ENCODE measurements around the gene IGF1R.

The IGF1R gene

DNA sequence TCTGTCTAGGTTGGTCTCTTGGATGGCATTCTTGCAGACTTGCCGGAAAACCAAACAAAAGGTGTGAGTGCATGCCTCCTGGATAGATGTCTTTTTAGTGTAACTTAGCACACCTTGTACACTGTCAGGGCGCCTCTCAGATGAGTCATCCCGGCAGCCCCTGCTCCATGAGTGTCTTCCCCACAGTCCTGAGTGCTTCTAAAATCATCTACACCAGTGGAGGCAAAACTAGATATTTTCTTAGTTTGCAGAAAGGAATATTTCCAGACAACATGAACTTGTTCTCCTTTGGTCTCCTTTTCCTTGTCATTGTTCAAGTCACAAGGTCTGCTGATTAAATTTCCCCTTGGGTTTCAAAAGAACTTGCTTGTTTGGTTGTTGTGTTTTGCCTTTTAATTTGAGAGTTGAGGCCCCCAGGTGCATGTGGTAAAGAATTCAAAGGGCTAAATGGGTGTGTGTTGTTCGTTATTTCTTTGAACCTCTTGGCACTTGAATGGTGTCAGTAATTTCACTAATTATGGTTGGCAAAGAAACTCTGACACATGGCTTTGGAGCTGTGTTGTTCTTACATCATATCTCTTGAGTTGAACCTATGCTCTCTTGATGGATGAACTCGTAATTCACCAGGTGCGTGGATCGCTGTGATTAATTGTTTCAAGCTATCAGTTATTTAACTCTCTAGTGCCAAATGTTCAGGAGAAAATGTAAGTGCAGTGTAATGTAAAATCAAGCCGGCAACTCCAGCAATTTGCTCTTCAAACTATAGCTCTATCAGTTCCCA is 98.2 kb downstream of the IGF1R start:
- DNase-seq = no peak

DNA sequence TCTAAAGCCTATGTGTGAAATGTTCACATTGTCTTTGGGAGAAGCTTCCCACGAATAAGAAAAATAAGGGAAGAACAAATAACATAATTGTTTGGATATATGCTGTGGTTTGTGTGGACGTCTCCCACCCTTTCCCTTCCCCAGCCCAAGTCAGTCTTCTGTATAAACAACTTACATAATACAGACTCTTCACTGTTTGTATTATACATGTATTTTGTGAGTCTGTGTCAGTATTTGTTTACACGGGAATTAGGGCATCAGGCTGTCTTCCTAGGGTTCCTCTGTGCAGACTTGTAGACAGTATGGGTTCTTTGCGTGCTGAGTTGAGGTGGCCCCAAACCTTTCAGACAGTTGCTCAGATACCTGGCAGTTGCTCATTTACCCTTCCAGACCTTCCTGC is 103.4 kb downstream of the IGF1R start:
- DNase-seq = no peak

DNA sequence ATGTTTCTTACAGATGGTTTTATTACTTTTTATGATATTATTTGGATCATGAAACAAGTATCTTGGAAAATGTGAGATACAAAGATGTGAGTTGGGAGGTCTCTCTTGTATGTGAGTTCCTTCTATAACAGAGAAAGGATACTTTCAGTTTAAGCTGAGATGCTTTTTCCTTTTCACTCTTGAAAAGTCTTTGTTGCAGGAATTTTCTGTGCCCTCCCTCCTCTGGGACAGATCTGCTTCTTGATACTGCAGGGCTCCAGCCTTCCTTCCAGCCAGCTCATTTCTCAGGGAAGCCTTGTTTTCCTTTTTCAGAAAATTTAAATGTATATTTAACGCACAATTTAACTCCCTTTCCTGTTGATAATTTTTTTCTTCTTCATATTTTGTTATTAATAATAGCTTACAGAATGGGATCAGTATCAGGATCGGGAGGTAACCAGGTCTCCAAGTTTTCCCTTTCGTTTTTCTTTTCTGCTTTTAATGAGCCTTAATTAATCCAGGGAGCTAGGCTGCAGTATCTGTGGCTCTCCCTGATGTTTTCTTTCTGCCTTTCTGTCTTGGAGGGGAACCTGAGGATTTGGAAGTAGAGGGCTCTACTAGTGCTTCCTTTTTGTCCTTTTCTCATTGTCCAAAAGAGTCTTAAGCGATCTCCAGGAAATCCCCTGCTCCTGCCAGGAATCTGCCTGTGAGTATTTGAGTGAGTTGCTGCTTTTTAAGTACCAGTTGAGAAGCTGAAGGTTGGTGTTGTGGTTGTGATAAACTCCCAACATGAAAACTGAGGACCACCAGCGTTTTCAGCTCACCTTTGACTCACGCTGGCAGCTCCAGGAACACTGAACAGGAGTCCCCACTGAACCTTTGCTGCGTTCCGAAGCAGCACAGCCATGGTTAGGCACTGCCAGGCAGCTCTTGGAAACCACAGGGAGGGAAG is 105.7 kb downstream of the IGF1R start:
- DNase-seq = no peak

DNA sequence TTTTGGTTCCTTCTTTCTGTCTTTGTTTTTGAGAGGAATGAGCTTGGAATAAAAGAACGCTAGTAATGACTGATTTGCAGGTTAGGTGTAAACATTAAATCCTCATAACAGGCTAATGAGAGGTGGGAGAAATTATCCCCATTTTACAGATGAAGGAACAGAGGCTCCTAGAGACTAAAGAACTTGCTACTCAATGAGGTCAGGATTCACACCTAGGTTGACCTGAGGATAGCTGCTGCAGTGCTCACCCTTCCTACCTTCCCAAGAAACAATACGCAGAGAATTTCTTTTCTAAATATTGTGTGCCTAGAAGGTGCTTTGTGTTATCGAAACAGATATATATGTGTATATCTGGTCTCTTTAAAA is 106.3 kb downstream of the IGF1R start:
- DNase-seq = no peak

DNA sequence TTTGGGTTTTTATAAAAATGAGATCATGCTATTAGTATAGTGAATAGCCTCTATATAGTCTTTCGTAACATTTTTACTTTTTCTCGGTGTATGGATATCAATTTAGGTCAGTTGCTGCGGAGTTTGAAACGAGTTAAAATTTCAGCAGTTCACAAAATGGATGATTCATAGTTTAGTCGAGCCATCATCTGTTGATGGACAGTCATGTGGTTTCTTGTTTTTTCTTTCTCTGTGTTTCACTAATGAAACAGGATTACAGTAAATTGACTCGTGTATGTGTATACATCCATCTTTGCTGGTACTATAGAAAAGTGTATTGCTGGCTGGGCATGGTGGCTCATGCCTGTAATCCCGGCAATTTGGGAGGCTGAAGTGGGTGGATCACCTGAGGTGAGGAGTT is 106.8 kb downstream of the IGF1R start:
- DNase-seq = no peak

DNA sequence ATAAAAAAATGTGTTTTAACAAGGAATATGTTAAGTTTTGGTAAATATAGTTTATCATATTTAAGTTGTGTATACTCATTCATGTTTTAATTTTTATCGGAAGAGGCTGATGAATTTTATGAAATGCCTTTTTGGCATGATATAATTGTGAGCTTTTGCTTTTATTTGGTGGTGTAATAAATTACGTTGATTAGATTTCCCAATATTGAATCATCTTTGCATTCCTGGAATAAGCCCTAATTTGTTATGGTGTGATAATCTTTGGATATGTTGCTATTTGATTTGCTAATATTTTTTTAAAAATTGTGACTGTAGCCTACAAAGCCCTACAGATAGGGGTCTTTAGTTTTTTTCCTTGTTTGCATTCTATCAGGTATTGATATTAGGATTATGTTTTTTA is 107.4 kb downstream of the IGF1R start:
- no peak for DNase-seq

DNA sequence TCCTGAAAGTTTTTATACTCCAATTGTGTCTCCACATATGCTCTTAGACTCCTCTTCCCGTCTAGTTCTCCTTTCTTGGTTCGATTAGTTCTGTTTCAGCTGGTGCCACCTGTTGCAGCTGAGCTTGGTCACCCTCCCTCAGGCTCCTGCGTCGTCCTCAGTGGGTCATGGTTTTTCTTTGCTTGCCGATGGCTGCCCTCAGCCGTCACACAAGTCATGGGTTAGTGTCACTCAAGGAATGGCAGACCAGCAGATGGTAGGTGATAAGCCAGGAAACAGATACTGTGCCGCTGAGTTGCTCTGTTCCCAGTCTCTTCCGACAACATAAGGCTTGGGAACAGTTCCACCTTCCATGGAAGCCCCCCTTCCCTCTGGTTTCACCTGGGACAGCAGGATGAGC is 109.9 kb downstream of the IGF1R start:
- DNase-seq = no peak

DNA sequence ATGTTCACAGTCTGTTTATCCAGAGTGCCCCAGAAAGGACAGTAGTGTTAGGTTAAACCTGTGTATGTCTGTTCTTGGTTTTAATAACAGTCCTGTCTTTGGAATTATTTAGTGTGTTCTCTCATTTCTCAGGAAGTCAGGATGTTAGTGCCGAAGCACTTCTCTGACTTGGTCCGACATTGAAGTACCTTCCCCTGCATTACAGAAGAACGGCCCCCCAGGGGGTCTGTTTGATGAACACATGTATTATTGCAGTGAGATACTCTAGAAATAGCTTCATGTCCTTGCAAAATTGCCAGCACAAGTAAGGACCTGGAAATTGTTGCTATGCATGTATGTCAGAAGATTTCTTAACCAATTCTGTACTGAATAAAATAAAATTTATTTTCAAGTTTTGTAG is 110.9 kb downstream of the IGF1R start:
- DNase-seq = no peak

DNA sequence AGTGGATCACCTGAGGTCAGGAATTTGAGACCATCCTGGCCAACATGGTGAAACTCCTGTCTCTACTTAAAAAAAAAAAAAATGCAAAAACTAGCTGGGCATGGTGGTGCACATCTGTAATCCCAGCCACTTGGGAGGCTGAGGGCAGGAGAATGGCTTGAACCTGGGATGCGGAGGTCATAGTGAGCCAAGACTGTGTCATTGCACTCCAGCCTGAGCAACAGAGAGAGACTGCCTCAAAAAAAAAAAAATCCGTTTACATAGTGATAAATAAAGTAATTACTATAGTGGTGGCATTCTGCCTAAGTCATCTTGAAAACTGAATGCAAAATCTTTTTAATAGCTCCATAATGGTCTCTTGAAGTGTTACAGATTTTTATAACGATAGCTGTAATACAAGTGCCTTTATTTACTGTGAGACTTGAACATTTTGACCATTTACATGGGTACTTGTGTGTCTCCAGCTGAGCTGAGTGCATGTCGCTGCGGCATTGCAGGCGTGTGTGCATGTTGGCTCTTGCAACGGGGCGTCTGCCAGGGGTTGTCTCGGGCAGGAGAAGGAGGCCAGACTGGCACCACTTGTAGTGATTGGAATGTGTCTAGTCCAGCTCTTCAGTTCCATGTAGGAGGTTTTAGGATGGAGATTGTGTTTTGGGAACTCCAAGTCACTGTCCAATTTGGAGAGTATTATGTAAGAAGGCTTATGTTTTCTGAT is 111.9 kb downstream of the IGF1R start:
- no peak for DNase-seq

DNA sequence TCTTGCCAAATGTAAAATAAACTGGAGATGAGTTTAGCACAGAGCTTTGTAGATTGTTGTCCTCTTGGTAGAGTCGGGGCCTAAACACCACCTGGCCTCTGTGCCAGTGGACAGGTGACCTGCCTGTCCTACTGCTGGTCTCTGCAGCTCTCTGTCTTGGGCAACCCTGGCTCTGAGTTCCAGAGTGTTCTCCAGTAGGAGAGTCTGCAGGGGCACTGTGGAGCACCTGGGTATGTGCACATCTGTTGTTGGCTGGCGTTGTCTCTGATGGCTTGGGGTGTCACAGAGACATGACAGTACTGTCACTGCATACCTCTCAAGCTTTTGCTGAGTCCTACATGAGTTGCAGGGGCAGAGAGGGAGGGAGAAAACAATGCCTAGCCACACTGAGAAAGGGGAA is 112.6 kb downstream of the IGF1R start:
- no peak for DNase-seq

DNA sequence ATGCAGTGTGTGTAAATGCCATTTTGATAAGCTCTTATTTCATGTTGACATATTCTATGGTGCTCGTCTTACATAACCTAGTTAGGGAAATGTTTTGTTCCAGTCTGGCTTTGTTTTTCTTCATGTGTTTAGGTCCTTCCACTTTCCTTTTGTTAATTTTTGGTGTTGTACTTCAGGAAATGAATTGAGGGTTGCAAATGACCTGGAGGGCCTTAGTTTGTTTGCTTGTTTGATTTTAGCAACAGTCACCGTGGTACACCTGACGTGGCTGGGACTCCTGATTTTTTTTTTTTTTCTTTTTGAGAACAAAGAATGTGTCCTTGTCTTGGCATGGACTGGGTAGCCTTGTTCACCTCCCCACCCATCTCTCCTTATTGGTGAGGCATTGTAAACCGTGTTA is 114.8 kb downstream of the IGF1R start:
- DNase-seq = no peak

DNA sequence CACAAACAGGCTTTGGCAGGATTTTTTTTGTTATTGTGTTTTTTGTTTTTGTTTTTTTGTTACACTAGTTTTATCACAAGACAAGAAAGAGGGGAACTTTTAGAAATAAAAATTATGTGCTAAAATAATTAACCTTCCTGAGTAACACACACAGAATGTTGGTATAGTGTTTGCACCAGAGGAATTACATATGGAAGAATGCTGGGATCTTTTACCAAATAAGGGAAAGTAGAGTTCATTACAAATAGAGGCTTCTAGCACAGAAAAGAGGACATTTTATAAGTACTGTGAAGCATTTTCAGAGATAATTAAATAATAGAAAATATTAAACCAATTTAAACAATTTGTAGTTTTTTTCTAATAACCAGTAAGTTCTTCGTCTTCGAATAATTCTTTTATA is 116.0 kb downstream of the IGF1R start:
- no peak for DNase-seq

DNA sequence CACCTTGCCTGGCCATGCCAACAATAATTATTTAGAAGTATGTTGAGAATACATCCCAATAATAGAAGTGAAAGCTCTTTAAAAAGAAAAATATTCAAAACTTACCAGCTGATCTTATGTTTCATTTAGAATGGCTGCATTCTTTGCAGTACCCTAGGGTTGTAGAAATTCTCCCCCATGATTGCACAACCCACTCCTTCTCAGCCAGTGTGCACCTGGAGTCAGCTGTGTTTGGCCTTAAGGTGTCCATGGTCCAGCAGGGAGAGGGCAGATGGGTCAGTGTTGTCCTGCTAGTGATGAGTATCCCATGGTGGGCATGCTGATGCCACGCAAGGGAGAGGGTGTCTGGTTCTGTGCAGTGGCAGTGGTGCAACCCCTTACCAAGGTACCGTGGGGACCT is 117.3 kb downstream of the IGF1R start:
- no peak for DNase-seq

DNA sequence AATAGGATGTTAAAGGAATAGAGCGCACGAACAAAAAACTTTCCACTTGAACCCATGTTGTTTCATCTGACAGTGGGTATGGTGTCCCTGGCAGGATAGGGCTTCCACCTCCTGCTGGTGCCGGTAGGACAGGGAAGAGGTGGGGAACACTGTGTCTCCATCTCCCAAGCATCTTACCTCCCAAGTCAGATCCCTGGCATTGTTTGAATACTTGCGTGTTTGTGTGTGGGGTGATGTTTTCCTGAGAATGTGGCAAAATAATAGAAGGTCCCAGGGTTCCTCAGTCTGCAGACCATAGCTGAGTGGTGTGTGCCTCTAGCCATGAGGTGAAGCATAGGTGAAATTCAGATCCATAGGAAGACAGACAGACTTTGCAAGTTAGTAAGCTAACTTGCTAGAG is 119.4 kb downstream of the IGF1R start:
- no peak for DNase-seq

DNA sequence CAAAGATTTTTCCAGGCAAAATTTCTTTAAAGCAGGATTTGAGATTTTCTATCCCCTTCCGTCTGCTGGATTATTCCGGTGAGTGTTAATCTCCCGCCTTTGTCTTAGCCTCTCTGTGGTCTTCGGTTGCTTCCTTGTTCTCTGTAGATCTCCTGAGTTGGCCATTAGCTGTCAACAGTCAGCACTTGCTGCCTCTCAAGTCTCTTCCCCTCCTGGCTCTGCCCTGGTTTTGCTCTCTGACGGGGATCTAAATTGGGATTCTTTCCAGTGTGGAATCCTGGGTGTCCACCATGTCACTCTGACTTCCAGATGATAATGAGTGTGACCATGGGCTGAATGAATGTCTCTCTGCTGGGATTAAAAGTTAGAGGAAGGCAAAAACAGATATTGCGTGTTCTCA is 121.5 kb downstream of the IGF1R start:
- DNase-seq = no peak

DNA sequence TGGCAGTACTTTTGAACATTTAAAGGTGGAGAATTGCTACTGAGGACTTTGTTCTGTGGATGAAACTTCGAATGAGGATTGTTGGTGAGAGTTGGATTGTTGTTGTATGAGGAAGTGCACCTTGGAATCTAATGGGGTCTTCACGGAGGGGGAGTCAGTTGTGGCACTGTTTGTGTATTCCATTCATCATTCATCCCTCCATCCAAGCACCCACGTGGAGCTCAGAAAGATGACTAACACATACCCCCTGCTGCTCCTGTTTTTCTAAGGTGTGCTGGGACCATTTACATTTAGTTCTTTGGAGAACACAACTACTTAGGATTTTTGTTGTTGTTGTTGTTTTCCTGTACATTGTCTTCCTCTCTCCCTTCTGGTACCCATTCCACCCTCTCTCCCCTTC is 122.6 kb downstream of the IGF1R start:
- DNase-seq = no peak

DNA sequence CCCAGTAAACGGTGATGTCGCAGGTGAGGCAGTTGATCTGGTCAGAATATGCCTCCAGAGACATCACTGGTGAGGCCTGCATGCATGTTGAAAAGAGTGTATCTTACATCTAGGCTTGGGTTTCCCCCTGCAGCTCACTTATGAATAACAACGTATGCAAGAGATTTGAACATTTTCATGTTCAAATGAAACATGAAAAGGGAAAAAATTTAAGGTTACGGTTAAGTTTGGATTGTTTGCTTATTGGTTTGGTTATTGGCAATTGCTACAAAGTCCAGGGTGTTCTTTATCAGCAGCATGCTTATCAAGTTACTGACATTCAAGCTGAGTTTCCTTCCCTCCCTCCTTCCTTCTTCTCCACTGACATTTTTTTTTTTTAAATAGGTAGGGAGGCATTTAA is 123.2 kb downstream of the IGF1R start:
- no peak for DNase-seq

DNA sequence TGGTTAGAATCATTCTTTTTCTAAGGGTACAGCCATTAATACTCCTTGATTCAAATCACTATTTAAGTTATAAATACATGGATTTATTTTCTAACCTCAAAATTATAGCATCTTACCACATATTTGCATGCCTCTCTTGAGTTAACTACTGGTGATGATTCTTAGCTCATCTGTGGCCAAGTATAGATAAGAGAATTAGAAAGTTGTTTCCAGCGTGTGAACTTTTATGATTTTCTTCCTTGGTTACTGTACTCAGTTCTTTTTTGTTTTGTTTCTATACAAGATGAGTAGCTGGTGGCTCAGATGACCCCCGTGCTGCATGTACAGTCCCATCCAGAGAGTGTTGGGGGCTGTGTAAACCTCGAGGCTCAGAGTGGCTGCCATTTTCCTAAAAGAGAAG is 124.6 kb downstream of the IGF1R start:
- no peak for DNase-seq

DNA sequence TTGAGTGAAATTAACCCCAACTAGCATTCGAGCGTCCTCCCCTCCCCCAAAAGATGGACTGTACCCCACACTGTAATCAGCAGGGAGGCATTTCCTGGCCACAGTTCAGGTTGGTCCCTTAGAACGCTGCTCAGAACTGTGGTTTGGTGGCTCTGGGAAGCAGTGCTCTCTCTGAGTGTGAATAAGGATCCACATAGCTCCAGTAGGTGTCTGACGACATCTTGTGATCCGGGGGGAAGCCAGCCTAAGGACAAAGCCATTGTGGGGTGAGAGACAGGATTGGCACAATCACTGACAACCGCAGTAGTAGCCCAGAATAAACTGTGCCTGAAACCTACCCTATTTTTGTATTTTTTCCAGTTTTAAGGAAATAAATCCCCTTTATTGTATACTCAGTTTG is 125.3 kb downstream of the IGF1R start:
- DNase-seq = no peak

DNA sequence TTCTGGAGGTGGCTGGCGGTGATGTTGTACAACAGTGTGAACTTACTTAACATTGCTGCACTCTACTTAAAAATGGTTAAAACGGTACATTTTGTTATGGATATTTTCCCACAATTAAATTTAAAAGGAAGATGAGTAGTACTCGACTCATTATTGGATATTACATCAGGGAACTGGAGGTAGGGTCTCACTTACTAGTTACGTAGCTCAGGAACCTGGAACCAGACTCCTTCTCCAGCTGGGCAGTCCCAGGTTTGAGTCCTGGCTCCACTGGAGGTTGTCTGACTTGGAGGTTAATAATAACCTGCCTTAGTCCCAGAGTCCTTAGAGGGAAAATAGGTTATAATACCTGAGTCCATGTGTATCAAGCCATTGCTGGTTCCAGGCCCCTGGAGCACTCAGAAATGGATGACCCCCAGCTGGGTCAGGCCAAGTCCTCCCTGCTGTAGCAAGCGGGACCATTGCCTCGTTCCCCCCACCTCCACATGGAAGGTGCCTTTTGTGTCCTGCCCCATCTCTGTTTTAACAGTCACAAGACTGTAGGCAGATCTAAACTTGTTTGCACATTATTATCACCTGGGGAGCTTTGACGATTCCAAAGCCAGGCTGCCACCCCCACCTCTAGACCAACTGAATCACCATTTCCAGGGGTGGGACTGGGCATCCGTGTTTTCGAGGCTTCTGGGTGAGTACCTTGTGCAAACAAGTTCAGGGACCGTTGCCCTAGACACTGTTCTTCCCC is 126.6 kb downstream of the IGF1R start:
- no peak for DNase-seq

DNA sequence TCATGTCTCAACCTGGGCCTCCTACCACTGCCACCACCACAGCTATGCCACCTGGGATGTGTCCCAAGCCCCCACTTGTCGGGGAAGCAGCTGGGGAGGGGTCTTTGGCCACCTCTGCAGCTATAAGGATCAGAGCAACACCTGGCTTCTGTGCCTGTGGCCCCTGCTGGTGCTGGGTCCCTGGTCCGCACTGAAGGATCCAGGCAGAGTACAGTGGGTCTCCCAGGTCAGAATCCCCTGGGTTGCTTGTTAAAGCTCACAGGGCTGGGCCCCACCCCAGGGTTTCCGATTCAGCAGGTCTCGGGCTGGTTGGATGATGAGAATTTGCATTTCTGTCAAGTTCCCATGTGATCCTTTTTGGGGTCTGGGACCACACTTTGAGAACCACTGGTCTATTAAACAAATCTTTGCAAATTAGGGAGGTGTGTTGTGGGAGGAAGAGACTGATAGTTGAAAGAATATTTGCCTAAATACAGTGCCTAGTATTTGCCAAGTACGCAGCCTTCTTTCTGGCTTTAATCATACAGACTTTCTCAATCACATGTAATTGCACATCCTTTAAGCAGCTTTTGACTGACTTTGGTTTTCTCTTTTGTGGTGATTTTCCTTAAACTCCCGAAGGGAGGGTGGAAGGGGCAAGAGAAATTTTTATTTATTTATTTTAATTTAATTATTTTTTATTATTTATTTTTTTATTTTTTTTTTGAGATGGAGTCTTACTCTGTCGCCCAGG is 127.3 kb downstream of the IGF1R start:
- DNase-seq = no peak

DNA sequence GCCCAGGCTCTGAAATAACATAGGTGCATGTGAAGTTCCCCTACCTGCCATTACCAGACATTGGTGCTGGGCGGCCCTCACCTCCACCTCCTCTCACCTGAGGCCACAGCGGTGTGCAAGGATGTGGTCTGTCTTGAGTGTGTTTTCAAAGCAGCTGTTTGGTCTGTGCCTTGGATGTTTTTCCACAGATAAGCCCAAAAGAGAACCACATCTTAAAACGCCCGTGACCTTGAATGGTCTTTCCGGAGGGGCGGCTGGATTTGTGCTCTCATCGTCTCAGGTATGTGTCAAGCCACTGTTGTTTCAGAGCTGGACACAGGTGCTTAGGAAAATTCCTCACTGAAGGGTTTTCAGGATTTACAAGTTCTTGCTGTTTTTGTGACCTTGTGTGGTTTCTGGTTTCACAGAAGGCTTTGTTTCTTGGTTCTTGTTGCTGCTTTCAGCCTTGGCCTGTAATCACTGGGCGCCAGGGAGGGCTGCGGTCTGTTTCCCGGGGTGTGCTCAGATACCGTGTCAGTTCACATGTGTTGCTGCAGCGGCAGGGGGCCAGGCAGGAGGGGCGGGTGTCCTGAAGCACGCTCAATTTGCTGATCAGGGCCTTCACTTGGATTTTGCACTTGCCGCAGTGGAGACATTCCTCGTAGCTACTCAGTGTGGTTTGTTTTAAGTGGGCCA is 128.4 kb downstream of the IGF1R start:
- no peak for DNase-seq

Data from T-helper 1 cell (primary cell).